ENCODE measurements around the gene PDE4C. TPM values are rescaled to one million over a fixed set of nuclear protein-coding genes. Genes with fewer than 3 reads are reported as not detected.
"Not testable (repeated sequence)": the region's sequence is repeated elsewhere in the genome, so short reads cannot be mapped to it uniquely, and the experiment has no call there.

The PDE4C gene
- total RNA-seq, 4 donors from 2014 or later = 0.27 to 1.4 (median 0.92) TPM; not detected in 1

DNA sequence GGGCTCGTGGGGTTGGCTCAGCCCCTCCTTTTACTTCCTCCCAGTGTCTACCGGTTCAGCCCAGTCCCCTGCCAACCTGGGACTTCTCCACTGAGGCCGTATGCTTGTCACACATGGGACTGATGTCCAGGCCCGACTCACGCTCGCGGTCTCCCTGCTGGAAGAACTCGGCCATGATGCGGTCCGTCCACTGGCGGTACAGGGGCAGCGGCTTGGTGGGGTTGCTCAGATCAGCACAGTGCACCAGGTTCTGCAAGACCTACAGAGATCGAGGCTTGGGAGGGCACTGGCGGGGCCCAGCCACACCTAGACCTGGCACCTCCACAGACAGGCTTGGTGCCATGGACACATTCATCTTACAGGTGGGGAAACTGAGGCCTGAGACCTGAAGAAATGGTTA, 14.6 kb downstream of the PDE4C start:
- H3K27ac ChIP-seq = no peak overlapping the region
- no peak overlapping the region for H3K4me3 ChIP-seq (replicated peaks in 1 of 3)
- H3K9me3 ChIP-seq = no peaks in the 10 kb centered on the region
- intact Hi-C loops (cut with DNase I) = loop anchor here (5.0 kb wide), 1 partner anchor 41 kb away; no protein-coding TSS in a partner anchor
- TF ChIP-seq, protein P1, sequence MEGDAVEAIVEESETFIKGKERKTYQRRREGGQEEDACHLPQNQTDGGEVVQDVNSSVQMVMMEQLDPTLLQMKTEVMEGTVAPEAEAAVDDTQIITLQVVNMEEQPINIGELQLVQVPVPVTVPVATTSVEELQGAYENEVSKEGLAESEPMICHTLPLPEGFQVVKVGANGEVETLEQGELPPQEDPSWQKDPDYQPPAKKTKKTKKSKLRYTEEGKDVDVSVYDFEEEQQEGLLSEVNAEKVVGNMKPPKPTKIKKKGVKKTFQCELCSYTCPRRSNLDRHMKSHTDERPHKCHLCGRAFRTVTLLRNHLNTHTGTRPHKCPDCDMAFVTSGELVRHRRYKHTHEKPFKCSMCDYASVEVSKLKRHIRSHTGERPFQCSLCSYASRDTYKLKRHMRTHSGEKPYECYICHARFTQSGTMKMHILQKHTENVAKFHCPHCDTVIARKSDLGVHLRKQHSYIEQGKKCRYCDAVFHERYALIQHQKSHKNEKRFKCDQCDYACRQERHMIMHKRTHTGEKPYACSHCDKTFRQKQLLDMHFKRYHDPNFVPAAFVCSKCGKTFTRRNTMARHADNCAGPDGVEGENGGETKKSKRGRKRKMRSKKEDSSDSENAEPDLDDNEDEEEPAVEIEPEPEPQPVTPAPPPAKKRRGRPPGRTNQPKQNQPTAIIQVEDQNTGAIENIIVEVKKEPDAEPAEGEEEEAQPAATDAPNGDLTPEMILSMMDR (IDR thresholded peaks at IDR 0.05) = no peak
- TF ChIP-seq POLR2A (IDR thresholded peaks at IDR 0.05) = no peak
- H3K4me1 ChIP-seq = no peaks in the 10 kb centered on the region
- DNase-seq = no peak
- WGBS, 2 donors = 83 to 89% methylated on average over 14 of the region's 14 CpGs
- no peaks in the 10 kb centered on the region for H3K36me3 ChIP-seq
- no peaks in the 10 kb centered on the region for H3K27me3 ChIP-seq

DNA sequence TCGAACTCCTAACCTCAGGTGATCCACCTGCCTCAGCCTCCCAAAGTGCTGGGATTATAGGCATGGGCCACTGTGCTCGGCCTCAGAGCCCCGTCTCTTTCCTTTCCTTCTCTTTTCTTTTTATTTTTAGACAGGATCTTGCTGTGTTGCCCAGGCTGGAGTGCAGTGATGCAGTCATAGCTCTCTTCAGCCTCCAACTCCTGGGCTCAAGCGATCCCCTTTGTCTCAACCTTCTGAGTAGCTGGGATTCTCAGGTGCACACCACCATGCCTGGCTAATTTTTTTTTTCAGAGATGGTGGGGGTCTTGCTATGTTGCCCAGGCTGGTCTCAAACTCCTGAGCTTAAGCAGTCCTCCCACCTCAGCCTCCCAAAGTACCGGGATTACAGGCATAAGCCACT, 16.3 kb downstream of the PDE4C start:
- H3K27me3 ChIP-seq; H3K9me3 ChIP-seq; H3K4me1 ChIP-seq; H3K4me3 ChIP-seq (replicated peaks in 1 of 3); DNase-seq; H3K36me3 ChIP-seq; H3K27ac ChIP-seq: not testable (repeated sequence)
- WGBS, 2 donors = 83 to 91% methylated on average over 5 of the region's 5 CpGs
- intact Hi-C loops (cut with DNase I) = loop anchor here (5.0 to 10.0 kb wide), 2 partner anchors 42 to 205 kb away; partner anchors contain the start of gene SSBP4

DNA sequence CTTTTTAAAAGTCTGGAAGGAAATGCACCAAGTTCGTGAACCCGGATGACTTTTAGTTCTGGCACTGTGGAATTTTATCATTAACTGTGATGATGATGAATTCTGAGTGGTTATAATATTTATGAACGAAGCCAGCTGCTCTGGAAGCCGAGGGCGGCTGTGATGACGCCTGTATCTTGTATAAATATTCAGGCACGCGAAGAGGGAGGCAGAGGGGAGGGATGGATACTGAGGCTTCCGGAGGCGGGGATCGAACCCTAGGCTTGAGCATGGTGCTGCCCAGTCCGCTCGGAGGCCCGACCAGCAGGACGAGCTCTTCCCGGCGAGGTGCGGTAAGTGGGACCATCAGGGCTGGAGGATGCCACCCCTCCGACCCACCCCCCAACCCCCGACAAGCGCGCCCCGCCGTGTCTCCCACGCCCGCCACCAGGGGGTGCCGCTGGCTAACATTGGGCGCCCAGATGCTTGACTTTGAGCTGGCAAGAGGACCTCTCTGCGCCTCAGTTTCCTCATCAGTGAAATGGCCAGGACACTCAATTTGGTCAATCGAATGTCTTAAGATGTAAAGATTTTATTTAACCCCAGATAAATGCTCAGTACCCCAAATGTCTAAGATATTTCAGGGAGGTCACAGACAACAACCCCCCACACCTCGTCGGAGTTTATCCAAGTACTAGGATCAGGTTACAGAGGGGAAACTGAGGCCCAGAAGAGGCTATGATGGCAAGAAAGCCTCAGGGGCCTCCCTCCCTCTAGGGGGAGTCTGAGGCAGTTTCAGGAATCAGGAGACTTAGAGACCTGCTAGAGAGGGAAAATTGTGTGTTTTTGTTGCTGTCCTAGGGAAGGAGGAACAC, 17.9 kb downstream of the PDE4C start:
- WGBS, 2 donors = 24 to 28% methylated on average over 22 to 23 of the region's 32 CpGs
- no peak overlapping the region for H3K4me3 ChIP-seq (replicated peaks in 1 of 3)
- H3K9me3 ChIP-seq = no peaks in the 10 kb centered on the region
- H3K27me3 ChIP-seq = no peaks in the 10 kb centered on the region
- H3K4me1 ChIP-seq = peaks cover 8 to 10% of the 10 kb centered on the region in 2 donors
- peak in 1 of 2 donors; percentile 34 for DNase-seq
- intact Hi-C loops (cut with DNase I) = loop anchor here (10.0 kb wide), 1 partner anchor 206 kb away; the partner anchor contains the start of gene SSBP4
- H3K27ac ChIP-seq = no peak overlapping the region
- H3K36me3 ChIP-seq = no peaks in the 10 kb centered on the region
- no peak for TF ChIP-seq POLR2A (IDR thresholded peaks at IDR 0.05)
- TF ChIP-seq, protein P1 (IDR thresholded peaks at IDR 0.05) = peak; percentile 27 to 73 (median 35)

DNA sequence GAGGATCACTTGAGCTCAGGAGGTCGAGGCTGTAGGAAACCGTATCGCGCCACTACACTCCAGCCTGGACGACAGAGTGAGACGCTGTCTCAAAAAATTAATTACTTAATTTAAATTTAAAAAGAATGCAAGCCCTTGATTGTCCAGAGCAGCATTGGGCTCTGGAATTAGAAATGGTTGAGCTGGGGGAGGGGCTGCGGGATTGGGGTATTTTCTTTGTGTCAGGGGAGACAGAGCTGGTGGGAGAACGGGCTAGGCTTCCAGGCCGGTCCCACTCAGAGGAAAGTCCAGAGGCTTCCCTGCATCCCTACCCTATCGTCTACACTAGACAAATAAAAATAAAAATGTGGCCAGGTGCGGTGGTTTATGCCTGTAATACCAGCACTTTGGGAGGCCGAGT, 20.2 kb downstream of the PDE4C start:
- Histone ChIP-seq H3K27ac (peak overlapping the region; percentile 93 to 99 (median 97)), H3K4me1 (peaks cover 17 to 19% of the 10 kb centered on the region in 2 donors), H3K9me3 (no peaks in the 10 kb centered on the region), H3K36me3 (no peaks in the 10 kb centered on the region), H3K4me3 (replicated peaks in 1 of 3) (no peak overlapping the region), H3K27me3 (no peaks in the 10 kb centered on the region)
- TF ChIP-seq POLR2A (IDR thresholded peaks at IDR 0.05) = no peak
- TF ChIP-seq, protein P1 (IDR thresholded peaks at IDR 0.05) = no peak
- intact Hi-C loops (cut with DNase I) = loop anchor here (10.0 kb wide), 1 partner anchor 209 kb away; the partner anchor contains the start of gene SSBP4
- DNase-seq = no peak
- WGBS, 2 donors = 85 to 86% methylated on average over 12 of the region's 12 CpGs

DNA sequence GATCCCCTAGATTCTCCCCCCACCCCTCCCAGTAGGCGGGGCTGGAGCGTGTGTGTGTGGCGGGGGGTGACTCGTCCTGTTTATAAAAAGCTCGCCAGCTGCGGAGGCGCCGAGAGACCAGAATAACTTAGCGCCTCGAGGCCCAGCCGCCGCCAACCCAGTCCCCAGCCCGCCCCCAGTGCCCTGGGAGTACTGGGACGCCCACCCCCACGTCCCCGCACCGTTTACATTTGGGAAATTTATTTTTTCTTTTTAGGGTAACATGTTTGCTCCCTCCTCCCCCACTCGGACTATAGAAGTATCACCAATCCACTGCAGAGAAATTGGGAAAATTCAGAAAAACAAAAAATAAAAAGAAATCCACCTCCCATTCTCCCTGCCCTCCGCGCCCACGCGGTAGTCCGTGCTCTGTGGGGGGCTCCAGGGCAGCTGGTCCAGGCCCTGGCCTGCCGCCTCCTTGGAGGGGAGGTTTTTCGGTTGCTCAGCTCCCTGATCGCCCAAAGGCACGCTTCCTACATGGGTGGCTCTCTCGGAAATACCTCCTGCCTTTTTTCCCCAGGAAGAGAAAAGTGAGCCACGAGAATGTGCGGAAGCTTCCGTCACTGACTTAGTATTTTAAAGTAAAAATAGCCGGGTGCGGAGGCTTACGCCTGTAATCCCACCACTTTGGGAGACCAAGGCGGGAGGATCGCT, 20.9 kb downstream of the PDE4C start:
- no peaks in the 10 kb centered on the region for H3K36me3 ChIP-seq
- H3K4me3 ChIP-seq (replicated peaks in 1 of 3) = peak overlapping the region; percentile 46 to 63 (median 55)
- intact Hi-C loops (cut with DNase I) = loop anchor here (10.0 kb wide), 1 partner anchor 209 kb away; the partner anchor contains the start of gene SSBP4
- DNase-seq = peak; percentile 78 to 82
- WGBS, 2 donors = 23 to 27% methylated on average over 35 to 36 of the region's 36 CpGs
- H3K9me3 ChIP-seq = no peaks in the 10 kb centered on the region
- H3K27ac ChIP-seq = peak overlapping the region; percentile 93 to 99 (median 97)
- TF ChIP-seq POLR2A (IDR thresholded peaks at IDR 0.05) = peak in 1 of 2 donors; percentile 47
- TF ChIP-seq, protein P1 (IDR thresholded peaks at IDR 0.05) = no peak
- peaks cover 17 to 19% of the 10 kb centered on the region in 2 donors for H3K4me1 ChIP-seq
- no peaks in the 10 kb centered on the region for H3K27me3 ChIP-seq

All from thyroid gland (tissue), 4 donors.